Mucosa of descending colon (tissue), 3 donors: Measurements from ENCODE around the gene KCNF1. TPM values are rescaled to one million over a fixed set of nuclear protein-coding genes. Genes with fewer than 3 reads are reported as not detected.

Source experiments
- ATAC-seq: fragments of 200-7000 bp; cut with Tn5 transposase; one replicate; pipeline ENCODE4 v1.9.1; 2020; ENCODE audit warnings: mild to moderate bottlenecking, moderate library complexity
- DNase-seq, 3 donors: peaks; one replicate each; pipeline ENCODE4 v3.0.0-alpha.2; 2020
- H3K36me3 ChIP-seq: fragments of 200-600 bp; one replicate; pipeline ENCODE4 v1.8.0; 2021; ENCODE audit warnings: low read depth, mild to moderate bottlenecking
- H3K4me1 ChIP-seq: fragments of 200-600 bp; one replicate; pipeline ENCODE4 v1.8.0; 2021; ENCODE audit warnings: low read depth, mild to moderate bottlenecking
- H3K4me3 ChIP-seq: fragments of 200-600 bp; one replicate; pipeline ENCODE4 v1.8.0; 2021; ENCODE audit warnings: mild to moderate bottlenecking
- H3K9me3 ChIP-seq: fragments of 200-600 bp; one replicate; pipeline ENCODE4 v1.8.0; 2021; ENCODE audit warnings: mild to moderate bottlenecking
- CTCF ChIP-seq: fragments of 200-600 bp; IDR thresholded peaks from one replicate; pipeline ENCODE4 v1.8.0; 2022; ENCODE audit warnings: antibody characterized with exemption, mild to moderate bottlenecking
- intact Hi-C, 2 donors: fragments of 100-400 bp; cut with DNase I in 1 of 2; cut with micrococcal nuclease in 1 of 2; formaldehyde crosslinking; loops; one replicate each; pipeline versions ENCODE4 v1.11.0 to v1.11.1; 2022; cut with DNase I, micrococcal nuclease
- total RNA-seq, 3 donors: library from RNA; stranded (reverse); fragmentation: NEBNext Ultra II Directional in 2 of 3; extraction: Animal tissue kit (Norgen Biotek cat#: 25700) in 2 of 3; gene quantifications; one replicate each; pipeline versions ENCODE4 v1.2.1 to v1.2.4, GENCODE V29; 2021 to 2023
- donor health status: DM: no; HTN: no; CAD: no; lungs with moderate emphysema.
- donor health status: DM: no; HTN: no; CAD: no.
- donor health status: DM: no; HTN: yes; CAD: no.

Gene KCNF1
- total RNA-seq, 3 donors from 2014 or later, result 0.32 to 0.99 (median 0.78) TPM

- H3K9me3 ChIP-seq, result no peaks in the 10 kb centered on the region
- no peaks in the 10 kb centered on the region for H3K4me1 ChIP-seq
- H3K4me3 ChIP-seq, result no peak overlapping the region
- intact Hi-C loops, result no loop called here
- no peak for TF ChIP-seq CTCF
- DNase-seq (peak in 2 of 3 donors; percentile 62 to 67), ATAC-seq (peak; percentile 57)
- no peaks in the 10 kb centered on the region for H3K36me3 ChIP-seq
Observed at GRCh38 chr2:10918661-10919409, 7.1 kb downstream of the KCNF1 start.

- ATAC-seq, result no peak
- intact Hi-C loops, result no loop called here
- Histone ChIP-seq H3K9me3 (no peaks in the 10 kb centered on the region), H3K4me1 (no peaks in the 10 kb centered on the region), H3K36me3 (no peaks in the 10 kb centered on the region), H3K4me3 (no peak overlapping the region)
- no peak for TF ChIP-seq CTCF
- no peak for DNase-seq
Observed at GRCh38 chr2:10919410-10919770, 7.7 kb downstream of the KCNF1 start.

GRCh38 chr2:10919771-10920621, 8.3 kb downstream of the KCNF1 start:
- H3K36me3 ChIP-seq, result no peaks in the 10 kb centered on the region
- no peak overlapping the region for H3K4me3 ChIP-seq
- no peaks in the 10 kb centered on the region for H3K9me3 ChIP-seq
- TF ChIP-seq CTCF, result no peak
- no peak for ATAC-seq
- no peaks in the 10 kb centered on the region for H3K4me1 ChIP-seq
- intact Hi-C loops, result no loop called here
- DNase-seq, result no peak

- H3K4me3 ChIP-seq, result no peak overlapping the region
- intact Hi-C loops, result no loop called here
- no peaks in the 10 kb centered on the region for H3K9me3 ChIP-seq
- ATAC-seq (no peak), DNase-seq (no peak)
- TF ChIP-seq CTCF, result no peak
- H3K4me1 ChIP-seq, result no peaks in the 10 kb centered on the region
- no peaks in the 10 kb centered on the region for H3K36me3 ChIP-seq
Observed at GRCh38 chr2:10920764-10921388, 9.1 kb downstream of the KCNF1 start.

DNA sequence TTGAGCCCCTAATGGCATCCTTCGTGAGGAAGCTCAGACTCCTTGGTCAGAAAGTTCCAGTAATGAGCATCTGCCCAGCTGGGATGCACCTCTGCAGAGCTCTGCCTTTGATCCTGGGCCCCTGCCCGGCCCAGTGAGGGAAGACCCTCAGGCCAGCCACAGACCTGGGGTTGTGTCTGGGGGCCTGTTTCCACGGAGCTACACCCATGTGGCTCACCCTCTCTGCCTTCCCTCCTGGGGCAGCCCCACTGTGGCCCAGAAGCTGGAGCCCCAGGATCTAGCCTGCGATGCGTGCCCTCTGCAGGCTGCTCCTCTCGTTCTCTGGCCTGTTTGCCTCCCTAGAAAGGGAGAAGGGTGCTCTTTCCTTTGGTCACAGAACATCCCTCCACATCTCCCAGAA, 9.8 kb downstream of the KCNF1 start:
- DNase-seq, result no peak
- Histone ChIP-seq H3K36me3 (no peaks in the 10 kb centered on the region), H3K4me3 (no peak overlapping the region), H3K9me3 (no peaks in the 10 kb centered on the region), H3K4me1 (no peaks in the 10 kb centered on the region)
- ATAC-seq, result no peak
- TF ChIP-seq CTCF, result no peak
- intact Hi-C loops, result no loop called here
